Heart right ventricle (tissue), 16 donors: ENCODE data around the gene PCP4. TPM values are rescaled to one million over a fixed set of nuclear protein-coding genes. Genes with fewer than 3 reads are reported as not detected.

Experiments used
- ATAC-seq, 8 donors: fragments of 200-7000 bp; cut with Tn5 transposase; one replicate each; pipeline ENCODE4 v1.9.1; 2020; ENCODE audit warnings: mild to moderate bottlenecking in 8 of 8, moderate library complexity in 8 of 8, moderate number of reproducible peaks in 1 of 8
- DNase-seq, 2 donors: peaks; one replicate each; pipeline ENCODE4 v3.0.0-alpha.2; 2020
- H3K27ac ChIP-seq, 10 donors: fragments of 200-600 bp; sonication (generic) in 2 of 10; one replicate each; pipeline versions ENCODE4 v1.5.0 to v1.8.0; 2020 to 2022; ENCODE audit warnings: mild to moderate bottlenecking in 3 of 10
- H3K27me3 ChIP-seq, 7 donors: fragments of 200-600 bp; one replicate each; pipeline ENCODE4 v1.8.0; 2021 to 2022; ENCODE audit warnings: mild to moderate bottlenecking in 2 of 7
- H3K36me3 ChIP-seq, 9 donors: fragments of 200-600 bp; sonication (generic) in 1 of 9; one replicate each; pipeline versions ENCODE4 v1.5.0 to v1.8.0; 2020 to 2022; ENCODE audit warnings: mild to moderate bottlenecking in 2 of 9
- H3K4me1 ChIP-seq, 9 donors: fragments of 200-600 bp; sonication (generic) in 1 of 9; one replicate each; pipeline versions ENCODE4 v1.5.0 to v1.8.0; 2020 to 2022; ENCODE audit warnings: mild to moderate bottlenecking in 4 of 9
- H3K4me3 ChIP-seq, 10 donors: fragments of 200-600 bp; sonication (generic) in 2 of 10; one replicate each; pipeline versions ENCODE4 v1.5.0 to v1.8.0; 2020 to 2022; ENCODE audit warnings: mild to moderate bottlenecking in 7 of 10, moderate library complexity in 2 of 10
- H3K9me3 ChIP-seq, 11 donors: fragments of 200-600 bp in 10 of 11; sonication (generic) in 2 of 11; one replicate each; pipeline versions ENCODE4 v1.5.0 to v1.8.0; 2013 to 2022; ENCODE audit warnings: mild to moderate bottlenecking in 2 of 11, control low read depth in 1 of 11, moderate library complexity in 1 of 11
- CTCF ChIP-seq, 9 donors: fragments of 200-600 bp; sonication (generic) in 2 of 9; IDR thresholded peaks; one replicate each; pipeline versions ENCODE4 v1.5.0 to v1.8.0; 2021 to 2022; ENCODE audit warnings: antibody characterized with exemption in 9 of 9, mild to moderate bottlenecking in 5 of 9, moderate library complexity in 1 of 9
- WGBS, 2 donors: extraction: QIAGEN DNeasy Blood & Tissue Kit; methylation state at CpG; one replicate each; pipeline ENCODE4 v1.1.7; 2013; ENCODE audit warnings: inconsistent platforms in 1 of 2; 5-methylcytosine and 5-hydroxymethylcytosine counted together
- intact Hi-C, 10 donors: fragments of 100-400 bp; cut with DNase I; formaldehyde crosslinking; loops; one replicate each; pipeline versions ENCODE4 v1.11.1 to v1.14.2; 2022
- polyA plus RNA-seq, 2 donors: library from polyadenylated mRNA; stranded (reverse); fragments of 200-250 nt; gene quantifications; one replicate each; pipeline ENCODE4 v1.2.3, GENCODE V29; 2013
- total RNA-seq, 10 donors: library from RNA; stranded (reverse); fragmentation: NEBNext Ultra II Directional in 3 of 10; extraction: Animal tissue kit (Norgen Biotek cat#: 25700) in 3 of 10; gene quantifications; one replicate each; pipeline versions ENCODE4 v1.2.1 to v1.2.4, GENCODE V29; 2021 to 2023
- donor health status: Arrhythmogenic right ventricular cardiomyopathy.
- donor health status: ischemic (EF 13 %, LVEDD 7.1; RV severe dilation, severe dysfunction).
- donor health status: healthy with polysubstance abuse.
- donor health status: DM: no; HTN: yes; CAD: no.
- donor health status: DM: no; HTN: no; CAD: no.
- donor health status: ischemic (EF 25% LVEDD 6.9; RV normal size, moderate dysfunction).
- donor health status: ischemic (EF 25% LVEDD 5.7; RV mildly dilated, moderate dysfunction).
- donor health status: healthy.
- donor health status: DM: yes; HTN: yes; CAD: no.
- donor health status: Ischemic cardiomyopathy.
- donor health status: ischemic (EF 35%, LVEDD 5.7; RV mildly dilated, moderate dysfunction).
- donor health status: nonischemic (EF 11% LVEDD 7.7; RV severe dilation, severe dysfunction).
- donor health status: DM: yes; HTN: yes; CAD: no.
- donor health status: PGD.
- donor health status: ischemic (EF 29% LVEDD 5.4; RV normal size, mild dysfunction).
- donor health status: nonischemic (EF 23%, LVEDD 6.1; RV moderate dilation, normal function).

The PCP4 gene
- total and polyA plus RNA-seq, 12 donors: 1.0 to 6.9 (median 3.6) TPM

- no peak for TF ChIP-seq CTCF (IDR thresholded peaks at IDR 0.05)
- Histone ChIP-seq H3K9me3 (no peaks in the 10 kb centered on the region), H3K4me3 (no peak overlapping the region), H3K27ac (no peak overlapping the region), H3K4me1 (peaks cover 0 to 3% (median 0%) of the 10 kb centered on the region in 9 donors), H3K27me3 (no peaks in the 10 kb centered on the region), H3K36me3 (no peaks in the 10 kb centered on the region)
- DNase-seq (no peak), ATAC-seq (no peak)
- 63 to 79% methylated on average over 10 of the region's 10 CpGs for WGBS, 2 donors
- intact Hi-C loops: no loop called here
Measured at GRCh38 chr21:39849014-39849655, 18.1 kb upstream of the PCP4 start.

GRCh38 chr21:39850333-39850732 is 16.9 kb upstream of the PCP4 start:
- Histone ChIP-seq H3K27me3 (no peaks in the 10 kb centered on the region), H3K27ac (no peak overlapping the region), H3K4me3 (no peak overlapping the region), H3K4me1 (peaks cover 0 to 3% (median 0%) of the 10 kb centered on the region in 9 donors), H3K36me3 (no peaks in the 10 kb centered on the region), H3K9me3 (no peaks in the 10 kb centered on the region)
- DNase-seq: no peak
- WGBS, 2 donors: 59 to 68% methylated on average over 2 of the region's 2 CpGs
- peak in 1 of 8 donors; percentile 33 for ATAC-seq
- no peak for TF ChIP-seq CTCF (IDR thresholded peaks at IDR 0.05)
- intact Hi-C loops: no loop called here

- no peak for DNase-seq
- H3K27ac ChIP-seq: no peak overlapping the region
- TF ChIP-seq CTCF (IDR thresholded peaks at IDR 0.05): no peak
- no peaks in the 10 kb centered on the region for H3K4me1 ChIP-seq
- H3K4me3 ChIP-seq: no peak overlapping the region
- H3K9me3 ChIP-seq: no peaks in the 10 kb centered on the region
- ATAC-seq: no peak
- intact Hi-C loops: no loop called here
- no peaks in the 10 kb centered on the region for H3K36me3 ChIP-seq
- WGBS, 2 donors: 86% methylated on average over 7 of the region's 7 CpGs
- H3K27me3 ChIP-seq: no peaks in the 10 kb centered on the region
Measured at GRCh38 chr21:39851002-39851618, 16.1 kb upstream of the PCP4 start.

- no peaks in the 10 kb centered on the region for H3K9me3 ChIP-seq
- 60 to 73% methylated on average over 5 of the region's 5 CpGs for WGBS, 2 donors
- no peaks in the 10 kb centered on the region for H3K36me3 ChIP-seq
- no peak overlapping the region for H3K27ac ChIP-seq
- DNase-seq (no peak), ATAC-seq (no peak)
- no peak overlapping the region for H3K4me3 ChIP-seq
- no peak for TF ChIP-seq CTCF (IDR thresholded peaks at IDR 0.05)
- H3K27me3 ChIP-seq: no peaks in the 10 kb centered on the region
- intact Hi-C loops: no loop called here
- peaks cover 0 to 4% (median 0%) of the 10 kb centered on the region in 9 donors for H3K4me1 ChIP-seq
Measured at GRCh38 chr21:39852021-39852721, 15.1 kb upstream of the PCP4 start.
